IMR-90 (cell line): ENCODE results near the gene ENPEP.

Experiments used
- BHLHE40 ChIP-seq: fragments of 150-350 bp; IDR thresholded peaks from 2 replicates; pipeline ENCODE4 v1.6.1; 2016; ENCODE audit warnings: mild to moderate bottlenecking, low read depth, low read length
- FOS ChIP-seq: fragments of 150-350 bp; IDR thresholded peaks from 2 replicates; pipeline ENCODE4 v1.6.1; 2016; ENCODE audit warnings: low read depth, low read length
- MAFK ChIP-seq: IDR thresholded peaks from 2 replicates; pipeline ENCODE4 v1.6.1; 2012; ENCODE audit warnings: low read depth, low read length, improper control_type of control experiment
- MAZ ChIP-seq: IDR thresholded peaks from 2 replicates; pipeline ENCODE4 v1.6.1; 2012; ENCODE audit warnings: low read depth, mild to moderate bottlenecking, low read length, improper control_type of control experiment, moderate library complexity, borderline replicate concordance
- MXI1 ChIP-seq: IDR thresholded peaks from 2 replicates; pipeline ENCODE4 v1.6.1; 2012; ENCODE audit warnings: low read depth, mild to moderate bottlenecking, low read length, moderate library complexity, borderline replicate concordance
- POLR2A ChIP-seq: IDR thresholded peaks from 2 replicates; pipeline ENCODE4 v1.6.1; 2012; ENCODE audit warnings: mild to moderate bottlenecking, low read depth, low read length
- RAD21 ChIP-seq: IDR thresholded peaks from 2 replicates; pipeline ENCODE4 v1.6.1; 2012; ENCODE audit warnings: low read length, improper control_type of control experiment
- RCOR1 ChIP-seq: IDR thresholded peaks from 2 replicates; pipeline ENCODE4 v1.6.1; 2012; ENCODE audit warnings: mild to moderate bottlenecking, low read length, improper control_type of control experiment; ENCODE audit not compliant: insufficient replicate concordance
- RFX5 ChIP-seq: IDR thresholded peaks from 2 replicates; pipeline ENCODE4 v1.8.0; 2012; ENCODE audit warnings: low read depth, mild to moderate bottlenecking, low read length, moderate library complexity
- SMC3 ChIP-seq: fragments of 150-350 bp; IDR thresholded peaks from 2 replicates; pipeline ENCODE4 v1.6.1; 2016; ENCODE audit warnings: low read depth, mild to moderate bottlenecking, antibody characterized with exemption, low read length, moderate library complexity
- TF ChIP-seq, protein P1 (sequence below): conservative IDR thresholded peaks from 2 replicates; pipeline ENCODE4 v1.5.1; 2012; ENCODE audit warnings: mild to moderate bottlenecking, low read depth, low read length, improper control_type of control experiment
- TF ChIP-seq, protein P2 (sequence below): fragments of 150-350 bp; IDR thresholded peaks from 2 replicates; pipeline ENCODE4 v1.6.1; 2017; ENCODE audit warnings: mild to moderate bottlenecking, antibody characterized with exemption, low read length, low read depth

- TF ChIP-seq, protein P1, sequence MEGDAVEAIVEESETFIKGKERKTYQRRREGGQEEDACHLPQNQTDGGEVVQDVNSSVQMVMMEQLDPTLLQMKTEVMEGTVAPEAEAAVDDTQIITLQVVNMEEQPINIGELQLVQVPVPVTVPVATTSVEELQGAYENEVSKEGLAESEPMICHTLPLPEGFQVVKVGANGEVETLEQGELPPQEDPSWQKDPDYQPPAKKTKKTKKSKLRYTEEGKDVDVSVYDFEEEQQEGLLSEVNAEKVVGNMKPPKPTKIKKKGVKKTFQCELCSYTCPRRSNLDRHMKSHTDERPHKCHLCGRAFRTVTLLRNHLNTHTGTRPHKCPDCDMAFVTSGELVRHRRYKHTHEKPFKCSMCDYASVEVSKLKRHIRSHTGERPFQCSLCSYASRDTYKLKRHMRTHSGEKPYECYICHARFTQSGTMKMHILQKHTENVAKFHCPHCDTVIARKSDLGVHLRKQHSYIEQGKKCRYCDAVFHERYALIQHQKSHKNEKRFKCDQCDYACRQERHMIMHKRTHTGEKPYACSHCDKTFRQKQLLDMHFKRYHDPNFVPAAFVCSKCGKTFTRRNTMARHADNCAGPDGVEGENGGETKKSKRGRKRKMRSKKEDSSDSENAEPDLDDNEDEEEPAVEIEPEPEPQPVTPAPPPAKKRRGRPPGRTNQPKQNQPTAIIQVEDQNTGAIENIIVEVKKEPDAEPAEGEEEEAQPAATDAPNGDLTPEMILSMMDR = peak; percentile 75
- TF ChIP-seq BHLHE40 = no peak
- no peak for TF ChIP-seq MXI1
- TF ChIP-seq POLR2A = no peak
- peak; percentile 69 for TF ChIP-seq RAD21
- no peak for TF ChIP-seq RCOR1
- no peak for TF ChIP-seq MAFK
- TF ChIP-seq RFX5 = no peak
- TF ChIP-seq MAZ = no peak
- peak; percentile 72 for TF ChIP-seq SMC3
- TF ChIP-seq, protein P2, sequence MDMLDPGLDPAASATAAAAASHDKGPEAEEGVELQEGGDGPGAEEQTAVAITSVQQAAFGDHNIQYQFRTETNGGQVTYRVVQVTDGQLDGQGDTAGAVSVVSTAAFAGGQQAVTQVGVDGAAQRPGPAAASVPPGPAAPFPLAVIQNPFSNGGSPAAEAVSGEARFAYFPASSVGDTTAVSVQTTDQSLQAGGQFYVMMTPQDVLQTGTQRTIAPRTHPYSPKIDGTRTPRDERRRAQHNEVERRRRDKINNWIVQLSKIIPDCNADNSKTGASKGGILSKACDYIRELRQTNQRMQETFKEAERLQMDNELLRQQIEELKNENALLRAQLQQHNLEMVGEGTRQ = no peak
- TF ChIP-seq FOS = no peak
Observed at GRCh38 chr4:110518889-110519490, 43.0 kb downstream of the ENPEP start.
